ENCODE measurements around the gene GARIN5A. TPM values are rescaled to one million over a fixed set of nuclear protein-coding genes. Genes with fewer than 3 reads are reported as not detected.

The GARIN5A gene
- total and polyA plus RNA-seq, 9 of the 15 experiments (the other 6 are each of a cell fraction or from before 2014, with no cell fraction given): 0.10 to 0.82 (median 0.23) TPM; not detected in 2

- 9% methylated on average over 14 of the region's 14 CpGs for WGBS (ENCODE audit: insufficient coverage, low coverage, missing lambda C conversion rate)
- Histone ChIP-seq H3K9me3 (replicated peaks; ENCODE audit: control insufficient read depth, insufficient read depth, low read depth, low read length) (no peaks in the 10 kb centered on the region), H2AFZ (ENCODE audit: low read depth, low read length) (no peak overlapping the region), H3K9ac (ENCODE audit: insufficient read depth in 1 of 2, low read depth in 2 of 2, low read length in 2 of 2) (peak overlapping the region in 1 of 2 experiments; percentile 45; a peak in 1 of 4 replicates), H3K4me2 (ENCODE audit: insufficient read depth, low read length) (no peak overlapping the region), H3K9me1 (ENCODE audit: control insufficient read depth, insufficient read depth, low read length) (no peaks in the 10 kb centered on the region), H3K79me2 (ENCODE audit: control insufficient read depth, insufficient read depth, low read length) (no peaks in the 10 kb centered on the region), H4K20me1 (replicated peaks; ENCODE audit: control insufficient read depth, insufficient read depth, low read length) (no peaks in the 10 kb centered on the region), H3K27me3 (ENCODE audit: control insufficient read depth in 2 of 2, insufficient read depth in 2 of 2, low read length in 2 of 2) (peaks cover 12 to 21% of the 10 kb centered on the region in 2 experiments; a peak in 4 of 5 replicates), H3K4me3 (no peak overlapping the region), H3K4me1 (replicated peaks in 1 of 2; ENCODE audit: control insufficient read depth in 2 of 2, insufficient read depth in 2 of 2, low read length in 2 of 2) (peaks cover 0 to 11% of the 10 kb centered on the region in 2 experiments; a peak in 2 of 5 replicates), H3K36me3 (ENCODE audit: control insufficient read depth, insufficient read depth, low read length) (no peaks in the 10 kb centered on the region), H3K27ac (ENCODE audit: extremely low read depth, low read depth, low read length) (no peak overlapping the region)
- ChIA-PET POLR2A (interaction anchor here (1.1 kb wide), 1 partner anchor 71 kb away, joined by 3 read pairs; no protein-coding TSS in a partner anchor), CTCF (ENCODE audit: low intra/inter-chr PET ratio) (no interaction called here)
- TF ChIP-seq ZNF316 (IDR thresholded peaks at IDR 0.05) (no peak), CBFA2T3 (IDR thresholded peaks at IDR 0.05) (0 out of 2 replicates have a peak, but pooled peaks have one; percentile 21), ZFP1 (CRISPR knock-in tag; IDR thresholded peaks at IDR 0.05) (no peak), ZNF668 (CRISPR knock-in tag; IDR thresholded peaks at IDR 0.05) (no peak), HIVEP1 (CRISPR knock-in tag; IDR thresholded peaks at IDR 0.05) (no peak), E2F5 (CRISPR knock-in tag; IDR thresholded peaks at IDR 0.05) (no peak), HDAC1 (IDR thresholded peaks at IDR 0.05) (no peak), TSC22D4 (tag; IDR thresholded peaks at IDR 0.05) (no peak), PYGO2 (tag; IDR thresholded peaks at IDR 0.05) (no peak), HDAC3 (IDR thresholded peaks at IDR 0.05; ENCODE audit: borderline replicate concordance, partially characterized antibody) (no peak), ZBTB2 (IDR thresholded peaks at IDR 0.05) (no peak), TCF15 (CRISPR knock-in tag; IDR thresholded peaks at IDR 0.05) (no peak), ZBTB17 (CRISPR knock-in tag; IDR thresholded peaks at IDR 0.05) (no peak), MCM2 (IDR thresholded peaks at IDR 0.05; ENCODE audit: low read depth) (no peak), ERF (CRISPR knock-in tag; IDR thresholded peaks at IDR 0.05) (no peak), NFIC (IDR thresholded peaks at IDR 0.05) (peak; percentile 9; the same call in 1 of the 2 replicates), ARHGAP35 (IDR thresholded peaks at IDR 0.05; ENCODE audit: partially characterized antibody) (no peak), ZNF12 (CRISPR knock-in tag; IDR thresholded peaks at IDR 0.05) (no peak), CBFA2T2 (conservative IDR thresholded peaks at IDR 0.05) (0 out of 2 replicates have a peak, but pooled peaks have one; percentile 5)
- intact Hi-C loops (cut with micrococcal nuclease) (no loop called here), in situ Hi-C loops (cut with MboI) (no loop called here)
- ATAC-seq (no peak), DNase-seq (ENCODE audit: extremely low read depth in 1 of 4, low spot score in 3 of 4) (no peak), FAIRE-seq (no peak)
- no TSS peak for BruUV-seq (replicated peaks)
Observed at GRCh38 chr19:50449236-50449899, 27.3 kb downstream of the GARIN5A start.
